ENCODE measurements around the gene PRR13. TPM values are rescaled to one million over a fixed set of nuclear protein-coding genes. Genes with fewer than 3 reads are reported as not detected.
A peak's percentile ranks its signal among the peaks of the same experiment; 100 is the strongest.

Gene PRR13
- total and polyA plus RNA-seq, 7 donors: 46.7 to 955 (median 68.1) TPM

DNA sequence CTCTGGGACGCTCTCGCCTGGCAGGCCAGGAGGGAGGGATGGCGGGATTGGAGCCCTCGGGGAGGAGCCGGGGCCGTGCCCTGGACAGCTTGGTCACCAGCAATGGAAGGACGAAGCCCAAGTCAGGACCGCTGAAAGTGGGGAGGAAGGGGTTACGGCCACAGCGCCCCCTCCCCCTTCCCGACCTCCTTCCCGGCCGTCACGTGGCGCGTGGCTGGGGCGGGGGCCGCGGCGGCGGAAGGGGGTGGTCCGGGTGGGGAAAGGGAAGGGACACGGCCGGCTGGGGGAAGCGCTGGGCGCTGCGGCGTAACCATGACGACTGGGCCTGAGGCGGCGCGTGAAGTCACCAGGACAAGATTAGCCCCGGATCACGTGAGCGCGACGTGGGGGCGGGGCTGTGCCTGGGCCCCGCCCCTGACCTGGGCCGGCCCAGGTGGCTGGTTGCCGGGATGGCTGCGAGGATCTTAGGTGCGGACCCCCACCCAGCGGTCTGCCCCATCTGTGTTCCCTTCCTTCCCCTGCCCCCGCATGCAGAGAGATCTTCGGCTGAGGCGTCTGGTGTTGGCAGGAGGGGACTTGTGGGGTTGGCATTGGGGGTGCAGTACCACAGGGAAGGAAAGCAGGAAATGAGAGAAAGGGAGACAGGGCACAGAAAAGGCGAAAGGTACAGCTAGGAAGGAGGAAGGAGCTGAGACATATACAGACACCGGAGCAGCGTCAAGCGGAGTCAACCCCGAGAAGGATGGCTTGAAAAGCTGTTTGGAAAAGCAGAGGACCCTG, 51.5 kb downstream of the PRR13 start:
- Histone ChIP-seq H3K27ac (peak overlapping the region; percentile 81 to 91 (median 84)), H3K4me1 (peaks cover 0 to 28% (median 22%) of the 10 kb centered on the region in 4 donors), H3K9me3 (no peaks in the 10 kb centered on the region), H3K27me3 (no peaks in the 10 kb centered on the region), H3K36me3 (peaks cover 0 to 2% (median 0%) of the 10 kb centered on the region in 4 donors), H3K4me3 (peak overlapping the region; percentile 45 to 74 (median 64))
- intact Hi-C loops (cut with DNase I): loop anchor here (5.0 kb wide), 1 partner anchor 41 kb away; the partner anchor contains the start of gene PCBP2
- DNase-seq: peak; percentile 97
- WGBS, 2 donors: 1% methylated on average over 52 of the region's 52 CpGs
- TF ChIP-seq, protein P1, sequence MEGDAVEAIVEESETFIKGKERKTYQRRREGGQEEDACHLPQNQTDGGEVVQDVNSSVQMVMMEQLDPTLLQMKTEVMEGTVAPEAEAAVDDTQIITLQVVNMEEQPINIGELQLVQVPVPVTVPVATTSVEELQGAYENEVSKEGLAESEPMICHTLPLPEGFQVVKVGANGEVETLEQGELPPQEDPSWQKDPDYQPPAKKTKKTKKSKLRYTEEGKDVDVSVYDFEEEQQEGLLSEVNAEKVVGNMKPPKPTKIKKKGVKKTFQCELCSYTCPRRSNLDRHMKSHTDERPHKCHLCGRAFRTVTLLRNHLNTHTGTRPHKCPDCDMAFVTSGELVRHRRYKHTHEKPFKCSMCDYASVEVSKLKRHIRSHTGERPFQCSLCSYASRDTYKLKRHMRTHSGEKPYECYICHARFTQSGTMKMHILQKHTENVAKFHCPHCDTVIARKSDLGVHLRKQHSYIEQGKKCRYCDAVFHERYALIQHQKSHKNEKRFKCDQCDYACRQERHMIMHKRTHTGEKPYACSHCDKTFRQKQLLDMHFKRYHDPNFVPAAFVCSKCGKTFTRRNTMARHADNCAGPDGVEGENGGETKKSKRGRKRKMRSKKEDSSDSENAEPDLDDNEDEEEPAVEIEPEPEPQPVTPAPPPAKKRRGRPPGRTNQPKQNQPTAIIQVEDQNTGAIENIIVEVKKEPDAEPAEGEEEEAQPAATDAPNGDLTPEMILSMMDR (IDR thresholded peaks at IDR 0.05): no peak
- TF ChIP-seq POLR2A (IDR thresholded peaks at IDR 0.05) (peak; percentile 43 to 70), EP300 (IDR thresholded peaks at IDR 0.05) (peak in 1 of 4 donors; percentile 34), POLR2AphosphoS5 (IDR thresholded peaks at IDR 0.05) (peak in 3 of 4 donors; percentile 78 to 80 (median 78))

DNA sequence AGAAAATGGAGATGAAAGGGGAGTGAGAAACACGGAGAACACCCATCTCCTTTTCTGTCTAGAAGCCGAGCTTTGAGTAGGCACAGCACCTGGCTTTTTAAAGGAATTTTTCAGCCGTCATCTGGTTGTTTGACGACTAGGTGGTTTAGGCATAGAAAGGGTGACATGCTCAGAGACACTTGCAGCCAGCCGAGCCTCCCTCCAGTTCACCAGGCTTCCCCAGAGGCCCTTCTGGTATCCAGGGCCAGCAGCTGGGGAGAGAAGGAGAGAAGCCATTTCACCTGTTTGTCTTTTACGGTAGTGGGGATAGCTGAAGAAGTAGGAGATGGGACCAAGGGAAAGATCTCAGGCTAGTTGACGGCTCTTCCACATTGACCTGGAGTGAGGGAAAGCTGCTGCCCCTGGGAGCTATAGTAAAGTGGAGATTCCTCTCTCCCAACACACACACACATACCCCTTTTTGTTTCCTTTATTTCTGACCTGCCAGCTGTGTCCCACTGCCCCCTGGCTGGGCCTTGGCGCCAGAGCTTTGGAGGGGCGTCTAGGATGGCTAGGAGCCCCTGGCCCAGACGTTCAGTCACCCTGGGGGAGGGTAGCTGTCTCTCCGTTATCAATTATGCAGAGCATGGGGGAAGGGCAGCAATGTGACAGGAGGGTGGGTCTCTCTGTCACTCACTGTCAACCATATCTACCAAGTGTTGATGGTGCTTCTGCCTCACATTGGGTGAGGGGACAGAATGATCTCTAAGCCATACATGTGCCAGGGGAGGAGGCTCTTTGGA, 52.3 kb downstream of the PRR13 start:
- peak; percentile 64 for DNase-seq
- Histone ChIP-seq H3K4me3 (peak overlapping the region; percentile 45 to 74 (median 64)), H3K4me1 (peaks cover 0 to 33% (median 29%) of the 10 kb centered on the region in 4 donors), H3K27ac (peak overlapping the region; percentile 81 to 91 (median 84)), H3K27me3 (no peaks in the 10 kb centered on the region), H3K36me3 (no peaks in the 10 kb centered on the region), H3K9me3 (no peaks in the 10 kb centered on the region)
- intact Hi-C loops (cut with DNase I): loop anchor here (5.0 kb wide), 1 partner anchor 42 kb away; the partner anchor contains the start of gene PCBP2
- WGBS, 2 donors: 37 to 41% methylated on average over 11 of the region's 11 CpGs
- TF ChIP-seq EP300 (IDR thresholded peaks at IDR 0.05) (no peak), POLR2AphosphoS5 (IDR thresholded peaks at IDR 0.05) (no peak), POLR2A (IDR thresholded peaks at IDR 0.05) (no peak)
- TF ChIP-seq, protein P1 (IDR thresholded peaks at IDR 0.05): no peak

Other genes with a start within 250 kb of the PRR13 start
- 1 to 10 TPM in 3 of 4 donors, under 1 TPM in 1; 0.95 to 2.9 (median 1.3) TPM for gene ITGB7, start 234.5 kb upstream of the PRR13 start, total RNA-seq
- gene ITGB7, start 234.5 kb upstream of the PRR13 start, polyA plus RNA-seq: 10 to 100 TPM in 2 of 3 donors, 1 to 10 TPM in 1; 3.6 to 19.9 (median 13.5) TPM
- gene RARG, start 209.5 kb upstream of the PRR13 start, total RNA-seq: 10 to 100 TPM in 3 of 4 donors, 1 to 10 TPM in 1; 9.9 to 17.2 (median 15.4) TPM
- gene RARG, start 209.5 kb upstream of the PRR13 start, polyA plus RNA-seq: 10 to 100 TPM in 1 of 3 donors, 1 to 10 TPM in 2; 3.2 to 10.3 (median 6.0) TPM
- gene ESPL1, start 173.4 kb upstream of the PRR13 start, total RNA-seq: 1 to 10 TPM in 1 of 4 donors, under 1 TPM in 3; under 0.01 to 1.9 (median 0.22) TPM
- gene ESPL1, start 173.4 kb upstream of the PRR13 start, polyA plus RNA-seq: 1 to 10 TPM; 4.2 to 7.6 (median 5.5) TPM
- 1,000 to 10,000 TPM in 2 of 4 donors, 100 to 1,000 TPM in 2; 757 to 1,153 (median 947) TPM for gene PFDN5, start 146.2 kb upstream of the PRR13 start, total RNA-seq
- gene PFDN5, start 146.2 kb upstream of the PRR13 start, polyA plus RNA-seq: 1,000 to 10,000 TPM in 1 of 3 donors, 100 to 1,000 TPM in 2; 759 to 1,604 (median 819) TPM
- gene MYG1, start 142.0 kb upstream of the PRR13 start, total RNA-seq: 10 to 100 TPM; 43.5 to 55.4 (median 50.2) TPM
- 10 to 100 TPM; 26.1 to 59.6 (median 54.1) TPM for gene MYG1, start 142.0 kb upstream of the PRR13 start, polyA plus RNA-seq
- 10 to 100 TPM; 38.2 to 62.0 (median 47.4) TPM for gene AAAS, start 120.1 kb upstream of the PRR13 start, total RNA-seq
- 10 to 100 TPM; 10.6 to 35.6 (median 15.0) TPM for gene AAAS, start 120.1 kb upstream of the PRR13 start, polyA plus RNA-seq
- gene SP7, start 105.4 kb upstream of the PRR13 start, total RNA-seq: not detected
- not detected for gene SP7, start 105.4 kb upstream of the PRR13 start, polyA plus RNA-seq
- gene SP1, start 61.6 kb upstream of the PRR13 start, total RNA-seq: 10 to 100 TPM; 53.2 to 69.8 (median 61.0) TPM
- 10 to 100 TPM; 11.4 to 32.8 (median 16.0) TPM for gene SP1, start 61.6 kb upstream of the PRR13 start, polyA plus RNA-seq
- not detected for gene AMHR2, start 17.9 kb upstream of the PRR13 start, total RNA-seq
- gene AMHR2, start 17.9 kb upstream of the PRR13 start, polyA plus RNA-seq: under 1 TPM in 1 of 3 donors, not detected in 2; 0.60 TPM
- 100 to 1,000 TPM; 397 to 661 (median 417) TPM for gene PCBP2, start 10.4 kb downstream of the PRR13 start, total RNA-seq
- 100 to 1,000 TPM; 333 to 455 (median 401) TPM for gene PCBP2, start 10.4 kb downstream of the PRR13 start, polyA plus RNA-seq
- gene MAP3K12, start 57.7 kb downstream of the PRR13 start, total RNA-seq: 10 to 100 TPM; 18.5 to 27.4 (median 25.0) TPM
- gene MAP3K12, start 57.7 kb downstream of the PRR13 start, polyA plus RNA-seq: 10 to 100 TPM in 1 of 3 donors, 1 to 10 TPM in 2; 1.6 to 10.1 (median 4.8) TPM
- gene TARBP2, start 59.5 kb downstream of the PRR13 start, total RNA-seq: 10 to 100 TPM; 16.1 to 29.9 (median 19.4) TPM
- gene TARBP2, start 59.5 kb downstream of the PRR13 start, polyA plus RNA-seq: 10 to 100 TPM; 16.2 to 29.4 (median 19.7) TPM
- gene NPFF, start 65.8 kb downstream of the PRR13 start, total RNA-seq: not detected
- not detected for gene NPFF, start 65.8 kb downstream of the PRR13 start, polyA plus RNA-seq
- gene ATF7, start 184.6 kb downstream of the PRR13 start, total RNA-seq: 10 to 100 TPM; 20.3 to 36.0 (median 27.1) TPM
- 10 to 100 TPM; 20.2 to 22.0 (median 21.0) TPM for gene ATF7, start 184.6 kb downstream of the PRR13 start, polyA plus RNA-seq
- 100 to 1,000 TPM; 409 to 571 (median 531) TPM for gene ATP5MC2, start 234.3 kb downstream of the PRR13 start, total RNA-seq
- 100 to 1,000 TPM; 535 to 828 (median 574) TPM for gene ATP5MC2, start 234.3 kb downstream of the PRR13 start, polyA plus RNA-seq